HUES64 (cell line): Measurements from ENCODE around the gene SYPL1.

ENCODE experiments used
- H3K27ac ChIP-seq: 2 replicates; pipeline ENCODE4 v1.7.0; 2013; ENCODE audit warnings: low read depth, low read length, inconsistent platforms
- H3K27me3 ChIP-seq: 2 replicates; pipeline ENCODE4 v1.6.1; 2013; ENCODE audit warnings: mild to moderate bottlenecking, low read length; ENCODE audit not compliant: insufficient read depth
- H3K36me3 ChIP-seq: 2 replicates; pipeline ENCODE4 v1.6.1; 2013; ENCODE audit warnings: mild to moderate bottlenecking, low read length; ENCODE audit not compliant: insufficient read depth
- H3K4me1 ChIP-seq: 2 replicates; pipeline ENCODE4 v1.6.1; 2013; ENCODE audit warnings: mild to moderate bottlenecking, low read length, moderate library complexity; ENCODE audit not compliant: insufficient read depth
- H3K4me3 ChIP-seq: 2 replicates; pipeline ENCODE4 v1.5.1; 2013; ENCODE audit warnings: mild to moderate bottlenecking, low read length, moderate library complexity
- H3K9ac ChIP-seq: 2 replicates; pipeline ENCODE4 v1.6.1; 2013; ENCODE audit warnings: mild to moderate bottlenecking, low read depth, low read length
- H3K9me3 ChIP-seq: 2 replicates; pipeline ENCODE4 v1.6.1; 2013; ENCODE audit warnings: low read depth, low read length; ENCODE audit not compliant: insufficient read depth
- WGBS: fragments of 150-250, 120-280 bp; methylation state at CpG from one replicate; pipeline ENCODE4 v1.1.7; 2013; ENCODE audit warnings: missing lambda C conversion rate; 5-methylcytosine and 5-hydroxymethylcytosine counted together

SYPL1 gene

DNA sequence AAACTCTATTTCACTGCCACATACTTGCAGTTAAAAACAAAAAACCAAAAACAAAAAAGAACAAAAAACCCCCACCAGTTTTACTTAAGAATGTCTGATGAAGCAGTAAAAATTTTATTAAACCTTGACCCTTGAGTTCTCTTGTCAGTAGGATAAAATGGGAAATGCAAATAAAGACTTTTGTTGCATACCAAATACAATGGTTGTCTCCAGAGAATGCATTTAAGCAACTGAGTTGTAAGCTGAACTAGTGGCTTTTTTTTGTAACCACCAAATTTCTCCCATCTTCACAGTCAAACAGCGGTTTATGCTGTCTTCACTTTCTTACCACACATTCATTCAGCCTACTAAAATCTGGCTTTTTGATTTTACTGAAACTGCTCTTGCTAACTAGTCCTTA is 3.1 kb downstream of the SYPL1 start:
- Histone ChIP-seq H3K4me3 (no peak overlapping the region), H3K27ac (no peak overlapping the region)

GRCh38 chr7:106104721-106105260 is 7.3 kb downstream of the SYPL1 start:
- Histone ChIP-seq H3K9ac (no peak overlapping the region), H3K36me3 (no peaks in the 10 kb centered on the region), H3K4me1 (peaks cover 15% of the 10 kb centered on the region), H3K9me3 (no peaks in the 10 kb centered on the region), H3K27ac (no peak overlapping the region), H3K4me3 (no peak overlapping the region), H3K27me3 (no peaks in the 10 kb centered on the region)
- WGBS: 95% methylated on average over 2 of the region's 2 CpGs

More for the DNA sequence above, 3.1 kb downstream of the SYPL1 start:
- H3K9ac ChIP-seq: no peak overlapping the region
- no peaks in the 10 kb centered on the region for H3K9me3 ChIP-seq
- H3K27me3 ChIP-seq: peaks cover 14% of the 10 kb centered on the region
- H3K4me1 ChIP-seq: peaks cover 33% of the 10 kb centered on the region
- WGBS: 76% methylated on average over 1 of the region's 1 CpG
- H3K36me3 ChIP-seq: no peaks in the 10 kb centered on the region

DNA sequence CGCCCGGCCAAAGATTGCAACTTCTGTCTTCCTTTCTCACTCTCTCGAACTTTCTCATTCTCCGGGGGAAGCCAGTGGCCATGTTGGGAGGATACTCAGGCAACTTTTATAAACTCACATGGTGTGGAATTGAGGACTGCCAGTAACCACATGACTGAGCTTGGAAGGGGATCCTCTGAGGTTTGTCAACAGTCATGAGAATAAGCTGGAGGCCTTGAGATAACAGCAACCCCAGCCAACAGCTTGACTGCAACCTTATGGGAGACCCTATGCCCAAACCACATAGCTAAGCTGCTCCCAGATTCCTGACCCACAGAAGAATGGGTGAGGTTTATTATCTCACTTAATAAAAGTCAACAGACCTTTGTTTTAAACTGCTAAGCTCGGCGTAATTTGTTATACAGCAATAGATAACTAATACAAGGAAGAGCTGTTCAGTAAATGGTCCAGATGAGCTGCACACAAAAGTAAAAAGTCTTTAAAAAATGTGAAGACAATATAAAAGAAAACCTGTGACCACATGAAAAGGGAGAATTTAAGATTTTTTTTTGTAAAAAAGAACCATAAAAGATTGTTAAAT is 9.6 kb downstream of the SYPL1 start:
- H3K4me1 ChIP-seq: 0 out of 2 replicates have a peak, but pooled peaks cover 4% of the 10 kb centered on the region
- WGBS: 96% methylated on average over 4 of the region's 6 CpGs
- H3K27me3 ChIP-seq: no peaks in the 10 kb centered on the region
- H3K36me3 ChIP-seq: peaks cover 10% of the 10 kb centered on the region
- H3K27ac ChIP-seq: no peak overlapping the region
- no peaks in the 10 kb centered on the region for H3K9me3 ChIP-seq
- no peak overlapping the region for H3K9ac ChIP-seq
- no peak overlapping the region for H3K4me3 ChIP-seq

DNA sequence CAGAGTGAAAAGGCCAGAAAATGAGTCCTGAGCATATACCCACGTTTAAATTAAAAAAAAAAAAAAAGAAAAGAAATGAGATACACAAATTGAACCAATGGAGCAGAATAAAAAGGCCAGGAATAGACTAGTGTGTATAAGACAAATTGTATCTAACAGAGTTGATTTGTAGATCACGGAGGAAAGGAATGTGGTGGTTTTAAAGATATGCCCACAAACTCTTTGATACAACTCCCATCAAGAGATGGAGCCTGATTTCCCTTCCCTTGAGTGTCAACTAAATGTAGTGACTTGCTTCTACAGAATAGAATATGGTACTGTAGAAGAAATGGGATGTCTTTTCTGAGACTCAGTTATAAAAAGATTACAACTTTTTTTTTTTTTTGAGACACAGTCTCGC is 10.4 kb downstream of the SYPL1 start:
- 0 out of 2 replicates have a peak, but pooled peaks cover 4% of the 10 kb centered on the region for H3K4me1 ChIP-seq

GRCh38 chr7:106100863-106101629 is 11.1 kb downstream of the SYPL1 start:
- no peak overlapping the region for H3K9ac ChIP-seq
- 92% methylated on average over 4 of the region's 5 CpGs for WGBS
- H3K4me3 ChIP-seq: no peak overlapping the region
- H3K27me3 ChIP-seq: no peaks in the 10 kb centered on the region
- no peak overlapping the region for H3K27ac ChIP-seq
- peaks cover 25% of the 10 kb centered on the region for H3K36me3 ChIP-seq
- 0 out of 2 replicates have a peak, but pooled peaks cover 4% of the 10 kb centered on the region for H3K4me1 ChIP-seq
- H3K9me3 ChIP-seq: no peaks in the 10 kb centered on the region

More for the DNA sequence above, 10.4 kb downstream of the SYPL1 start:
- H3K36me3 ChIP-seq: peaks cover 18% of the 10 kb centered on the region
- 100% methylated on average over 3 of the region's 3 CpGs for WGBS
- H3K27ac ChIP-seq: no peak overlapping the region
- H3K27me3 ChIP-seq: no peaks in the 10 kb centered on the region
- no peak overlapping the region for H3K9ac ChIP-seq
- H3K4me3 ChIP-seq: no peak overlapping the region
- H3K9me3 ChIP-seq: no peaks in the 10 kb centered on the region

- H3K27me3 ChIP-seq: no peaks in the 10 kb centered on the region
- H3K4me3 ChIP-seq: no peak overlapping the region
- no peaks in the 10 kb centered on the region for H3K9me3 ChIP-seq
- 91% methylated on average over 2 of the region's 3 CpGs for WGBS
- H3K9ac ChIP-seq: no peak overlapping the region
- H3K27ac ChIP-seq: no peak overlapping the region
- peaks cover 31% of the 10 kb centered on the region for H3K36me3 ChIP-seq
- 0 out of 2 replicates have a peak, but pooled peaks cover 4% of the 10 kb centered on the region for H3K4me1 ChIP-seq
Measured at GRCh38 chr7:106099539-106099938, 12.6 kb downstream of the SYPL1 start.

- Histone ChIP-seq H3K36me3 (peaks cover 36% of the 10 kb centered on the region), H3K4me3 (no peak overlapping the region), H3K27me3 (no peaks in the 10 kb centered on the region), H3K27ac (no peak overlapping the region), H3K9ac (no peak overlapping the region), H3K9me3 (no peaks in the 10 kb centered on the region), H3K4me1 (0 out of 2 replicates have a peak, but pooled peaks cover 4% of the 10 kb centered on the region)
Measured at GRCh38 chr7:106098889-106099288, 13.2 kb downstream of the SYPL1 start.

DNA sequence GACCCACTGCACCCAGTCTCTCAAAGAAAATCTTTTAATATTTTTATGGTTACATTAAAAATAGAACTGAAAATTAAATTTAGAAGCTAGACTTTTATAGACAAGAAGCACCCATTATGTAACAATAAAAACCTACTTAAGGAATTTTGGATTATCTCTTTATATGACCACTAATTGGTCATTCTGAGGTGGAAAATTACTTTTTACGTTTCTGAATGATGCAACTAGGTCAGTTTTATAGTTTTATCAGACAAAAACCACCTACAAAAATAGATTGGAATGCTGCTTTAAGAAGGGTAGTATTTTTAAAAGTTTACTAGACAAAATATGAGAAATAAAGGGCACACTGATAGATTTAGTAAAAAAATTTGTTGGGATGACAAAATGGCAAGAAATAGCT is 16.5 kb downstream of the SYPL1 start:
- Histone ChIP-seq H3K9ac (no peak overlapping the region), H3K27ac (no peak overlapping the region), H3K36me3 (peaks cover 64% of the 10 kb centered on the region), H3K9me3 (no peaks in the 10 kb centered on the region), H3K27me3 (no peaks in the 10 kb centered on the region), H3K4me3 (no peak overlapping the region), H3K4me1 (0 out of 2 replicates have a peak, but pooled peaks cover 4% of the 10 kb centered on the region)
- WGBS: no CpG with 5 or more reads among the region's 1 CpG

- 91% methylated on average over 3 of the region's 3 CpGs for WGBS
- no peak overlapping the region for H3K27ac ChIP-seq
- H3K9ac ChIP-seq: no peak overlapping the region
- H3K4me3 ChIP-seq: no peak overlapping the region
- peaks cover 73% of the 10 kb centered on the region for H3K36me3 ChIP-seq
- 0 out of 2 replicates have a peak, but pooled peaks cover 2% of the 10 kb centered on the region for H3K4me1 ChIP-seq
- H3K9me3 ChIP-seq: no peaks in the 10 kb centered on the region
- no peaks in the 10 kb centered on the region for H3K27me3 ChIP-seq
Measured at GRCh38 chr7:106094780-106095179, 17.3 kb downstream of the SYPL1 start.

DNA sequence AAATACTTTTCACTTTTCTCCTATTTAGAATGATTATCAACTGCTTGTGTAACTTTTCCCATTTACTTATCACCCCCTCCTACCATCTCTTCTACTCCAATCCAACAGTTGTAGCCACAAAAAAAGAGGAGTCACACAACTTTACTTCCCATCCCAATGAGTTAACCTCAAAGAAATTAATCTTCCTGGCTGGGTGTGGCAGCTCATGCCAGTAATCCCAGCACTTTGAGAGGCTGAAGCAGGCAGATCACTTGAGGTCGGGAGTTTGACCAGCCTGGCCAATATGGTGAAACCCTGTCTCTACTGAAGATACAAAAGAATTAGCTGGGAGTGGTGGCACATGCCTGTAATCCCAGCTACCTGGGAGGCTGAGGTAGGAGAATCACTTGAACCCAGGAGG is 19.9 kb downstream of the SYPL1 start:
- H3K36me3 ChIP-seq: peaks cover 71% of the 10 kb centered on the region
- 98% methylated on average over 1 of the region's 1 CpG for WGBS
- no peaks in the 10 kb centered on the region for H3K27me3 ChIP-seq
- no peak overlapping the region for H3K27ac ChIP-seq
- H3K4me3 ChIP-seq: no peak overlapping the region
- H3K4me1 ChIP-seq: no peaks in the 10 kb centered on the region
- no peak overlapping the region for H3K9ac ChIP-seq
- H3K9me3 ChIP-seq: no peaks in the 10 kb centered on the region

DNA sequence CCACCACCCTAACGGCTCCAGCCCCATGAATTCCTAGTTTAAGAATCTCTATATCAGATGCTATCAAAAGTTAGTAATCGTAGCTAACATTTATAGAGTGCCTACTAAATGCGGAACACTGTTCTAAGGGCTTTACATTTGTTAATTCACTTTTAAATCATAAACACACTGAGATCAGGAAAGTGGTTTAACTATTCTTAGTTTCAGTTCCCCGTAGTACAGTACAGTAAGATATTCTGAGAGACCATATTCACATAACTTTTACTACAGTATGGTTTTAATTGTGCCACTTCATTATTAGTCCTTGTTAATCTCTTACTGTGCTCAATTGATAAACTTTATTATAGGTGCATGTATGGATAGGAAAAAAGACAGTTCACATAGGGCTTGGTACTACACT is 22.5 kb downstream of the SYPL1 start:
- no peak overlapping the region for H3K9ac ChIP-seq
- H3K27ac ChIP-seq: no peak overlapping the region
- WGBS: 88% methylated on average over 3 of the region's 4 CpGs

More for the DNA sequence above, 22.5 kb downstream of the SYPL1 start:
- H3K4me3 ChIP-seq: no peak overlapping the region
- peaks cover 54% of the 10 kb centered on the region for H3K36me3 ChIP-seq
- H3K9me3 ChIP-seq: no peaks in the 10 kb centered on the region
- no peaks in the 10 kb centered on the region for H3K4me1 ChIP-seq
- H3K27me3 ChIP-seq: no peaks in the 10 kb centered on the region
